RPMI7951 (cell line): Measurements from ENCODE around the gene SOCS7. TPM values are rescaled to one million over a fixed set of nuclear protein-coding genes. Genes with fewer than 3 reads are reported as not detected.

Source experiments
- DNase-seq: peaks from one replicate; pipeline ENCODE4 v3.0.0-alpha.2; 2012; ENCODE audit warnings: low read depth
- total RNA-seq: library from RNA; depleted of rRNA; stranded (reverse); fragments of >200 nt; shearing (Covaris generic); gene quantifications from 2 replicates; pipeline ENCODE4 v1.2.3, GENCODE V29; 2014

SOCS7 gene
- total RNA-seq, 1 experiment from 2014 or later = 5.2 TPM

DNA sequence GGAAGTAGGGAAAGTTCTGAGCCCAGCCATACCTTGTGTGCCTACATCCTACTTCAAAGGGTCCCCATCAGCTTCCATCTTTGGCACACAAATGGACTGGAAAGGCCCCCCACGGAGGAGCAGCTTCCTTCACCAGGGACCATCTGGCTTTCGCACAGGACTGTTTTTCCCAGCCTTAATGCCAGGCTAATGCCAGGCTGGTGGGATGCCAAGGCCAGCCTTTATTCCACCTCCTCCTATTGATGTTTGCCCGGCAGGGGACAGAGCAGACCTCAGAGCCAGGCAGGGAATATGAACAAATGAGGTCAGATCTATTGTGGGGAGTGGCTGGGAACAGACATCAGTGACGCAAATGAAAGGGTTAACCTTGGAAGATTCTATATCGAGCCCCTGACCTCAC lies 13.6 kb upstream of the SOCS7 start:
- DNase-seq = no peak

- DNase-seq = no peak
Measured at GRCh38 chr17:38338535-38338934, 13.1 kb upstream of the SOCS7 start.

- no peak for DNase-seq
Measured at GRCh38 chr17:38339891-38340290, 11.8 kb upstream of the SOCS7 start.

GRCh38 chr17:38341035-38341721 lies 10.5 kb upstream of the SOCS7 start:
- DNase-seq = peak; percentile 23

DNA sequence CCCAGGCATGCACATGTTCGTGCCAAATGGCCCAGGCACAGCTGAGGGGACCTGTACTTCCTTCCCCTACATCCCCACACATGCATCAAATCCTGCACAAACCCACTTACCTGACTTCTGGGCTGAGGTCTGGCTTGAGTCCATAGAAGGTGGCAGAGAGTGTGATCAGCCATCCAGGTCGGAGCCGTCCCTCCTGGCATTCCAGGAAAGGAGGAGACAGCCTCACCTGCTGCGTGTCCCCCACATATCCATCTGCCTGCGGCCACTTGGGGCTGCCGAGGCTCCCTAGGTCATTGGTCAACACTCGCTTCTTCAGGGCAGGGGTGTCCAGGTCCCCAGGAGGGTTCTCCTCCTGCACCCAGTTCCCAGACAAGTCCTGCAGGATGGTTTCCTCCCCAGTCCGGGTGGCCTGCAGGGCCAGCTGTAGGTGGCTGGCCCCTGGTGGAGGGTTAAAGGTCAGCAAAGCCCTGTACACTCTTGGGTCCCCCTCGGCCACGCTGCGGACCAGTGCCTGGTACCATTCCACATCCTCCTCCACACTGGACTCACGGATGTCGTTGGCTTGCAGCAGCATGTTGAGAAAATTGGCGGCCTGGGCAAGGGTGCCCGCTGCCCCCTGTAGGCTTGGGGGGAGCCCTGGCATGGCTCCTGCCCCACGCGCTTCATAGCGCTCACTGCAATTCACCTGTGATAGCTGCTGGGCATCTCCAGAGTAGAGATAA lies 8.6 kb upstream of the SOCS7 start:
- DNase-seq = no peak

DNA sequence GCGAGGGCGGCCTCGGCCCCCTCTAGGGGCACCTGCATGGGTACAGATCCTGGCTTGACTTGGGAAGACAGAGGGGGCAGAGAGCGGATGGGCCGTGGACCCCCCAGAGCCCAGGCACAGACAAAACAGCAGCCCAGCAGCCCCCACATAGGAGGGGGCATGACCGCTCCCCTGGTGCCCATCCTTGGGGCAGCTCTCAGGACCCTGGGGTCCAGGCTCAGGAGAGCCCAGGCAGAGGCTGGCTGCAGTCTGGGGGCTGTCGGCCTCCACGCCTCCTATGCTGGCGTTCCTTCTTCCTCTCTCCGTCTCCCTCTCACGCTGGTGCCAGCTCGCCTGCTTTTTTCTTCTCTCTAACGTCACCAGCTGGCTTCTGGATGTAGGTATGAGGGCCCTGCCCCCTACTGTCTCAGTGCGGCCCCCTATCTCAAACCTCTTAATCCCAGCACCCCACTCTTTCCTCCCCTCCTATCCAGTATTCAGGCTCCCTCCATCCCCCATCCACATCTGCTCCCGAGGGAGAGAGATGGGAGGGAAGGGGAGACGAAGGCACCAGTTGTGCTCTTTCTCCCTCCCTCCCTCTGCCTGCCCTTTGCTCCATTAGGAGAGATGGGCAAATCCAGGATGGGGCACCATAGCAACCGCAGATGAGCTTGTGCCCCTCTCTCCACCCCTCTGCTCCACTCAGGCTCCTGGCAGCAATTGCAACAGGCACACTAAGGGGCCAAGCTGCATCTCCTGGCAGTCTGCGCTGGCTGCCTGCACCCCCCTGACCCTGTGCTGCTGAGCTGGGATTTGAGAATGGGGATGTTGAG lies 7.8 kb upstream of the SOCS7 start, which contains the start of gene GPR179:
TSS of gene GPR179 (minus strand) at position 349 of the 812 bp plus-strand sequence. CDS start at position 182, 167 bp downstream.
- DNase-seq = no peak

GRCh38 chr17:38344420-38344745 lies 7.3 kb upstream of the SOCS7 start:
- DNase-seq = no peak

DNA sequence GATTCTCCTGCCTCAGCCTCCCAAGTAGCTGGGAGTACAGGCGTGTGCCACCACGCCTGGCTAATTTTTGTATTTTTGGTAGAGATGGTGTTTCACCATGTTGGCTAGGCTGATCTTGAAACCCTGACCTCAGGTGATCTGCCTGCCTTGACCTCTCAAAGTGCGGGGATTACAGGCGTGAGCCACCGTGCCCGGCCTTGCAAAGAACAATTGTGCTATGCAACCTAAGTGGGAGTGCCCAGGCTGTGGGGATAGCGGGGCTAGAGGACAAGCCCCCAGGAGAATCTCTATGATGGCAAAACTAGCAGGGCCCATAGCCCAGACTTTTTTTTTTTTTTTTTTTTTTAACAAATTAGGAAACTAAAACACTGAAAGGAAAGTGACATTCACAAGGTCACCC lies 5.9 kb upstream of the SOCS7 start:
- no peak for DNase-seq

DNA sequence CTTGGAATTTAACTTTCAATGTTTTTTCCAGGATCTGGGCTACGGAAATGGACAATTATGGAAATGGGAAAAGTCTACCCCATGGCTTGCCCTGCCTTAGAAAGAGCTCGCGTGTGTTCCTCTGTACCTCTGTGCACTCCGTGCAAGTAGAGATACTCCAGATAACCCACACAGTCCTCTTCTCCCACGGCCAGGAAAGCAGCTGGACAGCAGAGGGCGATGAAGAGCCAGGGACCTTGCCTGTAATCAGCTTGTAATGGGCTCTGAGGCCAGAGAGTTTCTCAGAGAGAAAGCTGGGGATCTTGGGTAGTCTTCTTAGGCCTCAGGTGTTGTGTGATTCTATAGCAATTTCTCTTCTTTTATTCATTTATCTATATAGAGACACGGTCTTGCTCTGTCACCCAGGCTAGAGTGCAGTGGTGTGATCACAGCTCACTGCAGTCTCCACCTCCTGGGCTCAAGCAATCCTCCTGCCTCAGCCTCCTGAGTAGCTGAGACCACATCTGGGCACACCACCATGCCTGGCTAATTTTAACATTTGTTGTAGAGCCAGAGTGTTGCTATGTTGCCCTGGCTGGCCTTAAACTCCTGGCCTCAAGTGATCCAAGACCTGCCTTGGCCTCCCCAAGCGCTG lies 2.4 kb upstream of the SOCS7 start:
- peak; percentile 71 for DNase-seq

DNA sequence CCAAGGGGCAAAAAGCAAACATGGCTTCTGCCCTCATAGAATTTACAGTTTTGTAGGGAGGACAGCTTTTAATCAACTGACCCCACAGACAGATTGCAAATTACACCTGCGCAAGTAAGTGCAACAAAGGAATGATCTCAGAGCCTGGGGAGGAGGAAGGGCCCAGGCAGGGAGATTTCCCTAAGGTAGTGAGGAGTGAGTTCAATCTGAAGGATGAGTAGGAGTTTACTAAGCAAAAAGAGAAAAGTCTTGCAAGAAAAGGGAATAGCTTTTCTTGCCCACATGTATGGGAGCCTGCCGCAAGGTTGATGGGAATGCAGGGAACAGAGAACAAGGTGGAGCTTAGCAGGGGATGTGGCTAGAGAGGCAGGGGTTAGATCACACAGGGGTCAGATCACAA lies 1.6 kb upstream of the SOCS7 start:
- DNase-seq = no peak

DNA sequence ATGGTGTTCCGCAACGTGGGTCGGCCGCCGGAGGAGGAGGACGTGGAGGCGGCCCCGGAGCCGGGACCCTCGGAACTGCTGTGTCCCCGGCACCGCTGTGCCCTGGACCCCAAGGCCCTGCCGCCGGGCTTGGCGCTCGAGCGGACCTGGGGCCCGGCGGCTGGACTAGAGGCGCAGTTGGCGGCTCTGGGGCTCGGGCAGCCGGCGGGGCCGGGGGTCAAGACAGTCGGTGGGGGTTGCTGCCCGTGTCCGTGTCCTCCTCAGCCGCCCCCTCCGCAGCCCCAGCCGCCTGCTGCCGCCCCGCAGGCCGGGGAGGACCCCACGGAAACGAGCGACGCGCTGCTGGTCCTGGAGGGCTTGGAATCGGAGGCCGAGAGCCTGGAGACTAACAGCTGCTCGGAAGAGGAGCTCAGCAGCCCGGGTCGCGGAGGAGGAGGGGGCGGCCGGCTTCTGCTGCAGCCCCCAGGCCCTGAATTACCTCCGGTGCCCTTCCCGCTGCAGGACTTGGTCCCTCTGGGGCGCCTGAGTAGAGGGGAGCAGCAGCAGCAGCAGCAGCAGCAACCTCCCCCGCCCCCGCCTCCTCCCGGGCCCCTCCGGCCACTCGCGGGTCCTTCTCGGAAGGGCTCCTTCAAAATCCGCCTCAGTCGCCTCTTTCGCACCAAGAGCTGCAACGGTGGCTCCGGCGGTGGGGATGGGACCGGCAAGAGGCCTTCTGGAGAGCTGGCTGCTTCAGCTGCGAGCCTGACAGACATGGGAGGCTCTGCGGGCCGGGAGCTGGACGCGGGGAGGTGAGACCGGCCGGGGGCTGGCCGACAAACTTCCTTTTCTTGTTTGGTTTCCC lies 821 bp downstream of the SOCS7 start:
- peak; percentile 6 for DNase-seq

GRCh38 chr17:38353086-38353604 lies 1.5 kb downstream of the SOCS7 start:
- peak; percentile 3 for DNase-seq

GRCh38 chr17:38353668-38354067 lies 2.0 kb downstream of the SOCS7 start:
- no peak for DNase-seq

- DNase-seq = no peak
Measured at GRCh38 chr17:38354466-38354865, 2.8 kb downstream of the SOCS7 start.

- DNase-seq = no peak
Measured at GRCh38 chr17:38355251-38355650, 3.6 kb downstream of the SOCS7 start.

- no peak for DNase-seq
Measured at GRCh38 chr17:38357486-38358123, 6.0 kb downstream of the SOCS7 start.

- no peak for DNase-seq
Measured at GRCh38 chr17:38358586-38359513, 7.2 kb downstream of the SOCS7 start.

DNA sequence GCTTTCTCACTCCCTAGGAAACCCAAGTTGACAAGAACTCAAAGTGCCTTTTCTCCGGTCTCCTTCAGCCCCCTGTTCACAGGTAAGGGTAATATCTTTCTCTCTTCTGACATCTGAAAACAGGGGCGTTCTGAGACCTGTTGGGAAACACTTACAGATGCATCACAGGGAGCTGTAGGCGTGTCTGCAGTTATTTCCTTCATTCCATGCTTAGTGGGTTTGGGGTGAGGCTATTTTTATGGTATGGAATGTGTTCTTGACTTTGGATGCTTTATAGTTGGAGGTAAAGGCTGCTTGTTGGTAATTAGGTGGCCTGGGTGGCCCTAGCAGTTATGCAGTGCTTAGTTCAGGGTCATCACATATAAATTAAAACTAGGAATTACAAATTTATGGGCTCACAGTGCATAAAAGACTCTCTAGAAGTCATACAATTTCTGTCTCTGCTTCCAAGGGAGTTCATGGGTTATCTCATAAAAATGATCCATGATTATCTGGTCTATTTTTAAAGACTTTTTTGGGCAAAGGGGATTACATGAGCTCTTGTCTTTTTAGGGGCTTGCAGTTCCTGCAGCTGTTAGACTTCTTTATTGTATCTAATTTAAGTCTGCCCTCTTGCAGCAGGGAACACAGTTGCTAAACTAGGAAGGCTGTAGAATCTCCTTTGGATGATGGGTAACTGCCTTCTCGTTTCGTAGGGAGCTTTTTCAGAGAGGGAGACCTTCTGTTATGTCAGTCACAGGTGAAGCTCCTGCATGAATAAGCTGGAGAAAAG lies 10.2 kb downstream of the SOCS7 start:
- DNase-seq = no peak

GRCh38 chr17:38363016-38363415 lies 11.4 kb downstream of the SOCS7 start:
- no peak for DNase-seq
